Ishikawa (cell line): ENCODE results near the gene NKX1-2.

Experiments
- CREB1 ChIP-seq: IDR thresholded peaks from 2 replicates; pipeline ENCODE4 v1.6.1; 2012; ENCODE audit warnings: low read depth
- EP300 ChIP-seq: IDR thresholded peaks from 2 replicates; pipeline ENCODE4 v1.6.1; 2012; ENCODE audit warnings: borderline replicate concordance
- RAD21 ChIP-seq: IDR thresholded peaks from 2 replicates; pipeline ENCODE4 v1.6.1; 2012; ENCODE audit warnings: low read depth
- TAF1 ChIP-seq: IDR thresholded peaks from 2 replicates; pipeline ENCODE4 v1.6.1; 2012; ENCODE audit warnings: low read depth, mild to moderate bottlenecking

DNA sequence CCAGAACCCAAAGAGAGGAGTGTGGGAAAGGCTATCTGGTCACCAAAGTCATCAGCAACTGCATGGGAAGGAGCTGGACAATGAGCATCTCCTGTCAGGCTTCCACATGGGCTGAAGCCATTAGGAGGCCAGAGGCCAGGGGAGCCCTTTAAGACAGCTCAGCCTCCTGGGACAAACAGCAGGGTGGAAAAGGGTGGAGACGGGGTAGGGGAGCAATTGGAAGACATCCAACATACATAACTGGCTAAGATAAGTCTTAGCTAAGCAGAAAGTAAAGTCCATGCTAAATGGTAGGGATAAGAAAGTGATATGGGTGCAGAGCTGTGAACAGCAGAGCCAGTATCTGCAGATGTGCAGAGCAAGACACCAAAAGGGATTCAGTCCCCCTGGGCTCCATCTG, 29.6 kb downstream of the NKX1-2 start:
- no peak for TF ChIP-seq RAD21
- TF ChIP-seq TAF1, result no peak
- no peak for TF ChIP-seq CREB1
- TF ChIP-seq EP300, result no peak
